Hepatocyte (in vitro differentiated cells): ENCODE results near the gene PRIMA1. TPM values are rescaled to one million over a fixed set of nuclear protein-coding genes. Genes with fewer than 3 reads are reported as not detected.

Experiments
- DNase-seq: peaks from one replicate; pipeline ENCODE4 v3.0.0-alpha.2; 2016; ENCODE audit warnings: low spot score
- H2AFZ ChIP-seq: fragments of 200-600 bp; sonication (generic); 2 replicates; pipeline ENCODE4 v1.6.0; 2016; ENCODE audit warnings: antibody characterized with exemption, mild to moderate bottlenecking
- H3K27ac ChIP-seq: fragments of 200-600 bp; sonication (generic); 2 replicates; pipeline ENCODE4 v1.5.1; 2016; ENCODE audit warnings: mild to moderate bottlenecking
- H3K27me3 ChIP-seq: fragments of 200-600 bp; sonication (generic); 2 replicates; pipeline ENCODE4 v1.6.1; 2016
- H3K36me3 ChIP-seq: fragments of 200-600 bp; sonication (generic); replicated peaks from 2 replicates; pipeline ENCODE4 v1.5.1; 2016; ENCODE audit warnings: low read depth; ENCODE audit not compliant: insufficient read depth
- H3K4me1 ChIP-seq: fragments of 200-600 bp; sonication (generic); 2 replicates; pipeline ENCODE4 v1.5.1; 2016; ENCODE audit warnings: mild to moderate bottlenecking, moderate library complexity; ENCODE audit not compliant: insufficient read depth
- H3K4me2 ChIP-seq: fragments of 200-600 bp; sonication (generic); 2 replicates; pipeline ENCODE4 v1.6.0; 2016
- H3K4me3 ChIP-seq: fragments of 200-600 bp; sonication (generic); 2 replicates; pipeline ENCODE4 v1.5.1; 2016; ENCODE audit warnings: mild to moderate bottlenecking
- H3K79me2 ChIP-seq: fragments of 200-600 bp; sonication (generic); 2 replicates; pipeline ENCODE4 v1.6.0; 2017; ENCODE audit warnings: mild to moderate bottlenecking
- H3K9me2 ChIP-seq: fragments of 200-600 bp; sonication (generic); replicated peaks from 2 replicates; pipeline ENCODE4 v1.6.0; 2017; ENCODE audit warnings: mild to moderate bottlenecking; ENCODE audit not compliant: insufficient read depth
- H3K9me3 ChIP-seq: fragments of 200-600 bp; sonication (generic); 2 replicates; pipeline ENCODE4 v1.5.1; 2016; ENCODE audit warnings: low read depth, mild to moderate bottlenecking
- H4K20me1 ChIP-seq: fragments of 200-600 bp; sonication (generic); 2 replicates; pipeline ENCODE4 v1.6.0; 2016; ENCODE audit warnings: mild to moderate bottlenecking; ENCODE audit not compliant: insufficient read depth, poor library complexity, severe bottlenecking
- EZH2 ChIP-seq: fragments of 200-600 bp; sonication (generic); IDR thresholded peaks from 2 replicates; pipeline ENCODE4 v1.6.1; 2016; ENCODE audit warnings: antibody characterized with exemption, mild to moderate bottlenecking, borderline replicate concordance
- EZH2phosphoT487 ChIP-seq: fragments of 200-600 bp; sonication (generic); IDR thresholded peaks from one replicate; pipeline ENCODE4 v1.6.1; 2018; ENCODE audit warnings: antibody characterized with exemption, mild to moderate bottlenecking, low read depth, moderate library complexity; ENCODE audit not compliant: unreplicated experiment, severe bottlenecking
- WGBS: methylation state at CpG from one replicate; pipeline ENCODE4 v1.1.6; 2016; ENCODE audit warnings: low lambda C conversion rate; ENCODE audit errors: missing lambda C conversion rate; 5-methylcytosine and 5-hydroxymethylcytosine counted together
- polyA plus RNA-seq: library from polyadenylated mRNA; unstranded; fragments of >200 nt; fragmentation: Nextera tagmentation; extraction: Ambion mirVana; gene quantifications from 2 replicates; pipeline ENCODE4 v1.2.1, GENCODE V29; 2016
- total RNA-seq: library from RNA; depleted of rRNA; stranded (reverse); fragments of >200 nt; gene quantifications from 2 replicates; pipeline ENCODE4 v1.2.3, GENCODE V29; 2014
- TF ChIP-seq, protein P1 (sequence below): fragments of 200-600 bp; sonication (generic); IDR thresholded peaks from 2 replicates; pipeline ENCODE4 v1.5.1; 2016; ENCODE audit warnings: antibody characterized with exemption, mild to moderate bottlenecking; ENCODE audit not compliant: poor library complexity

The PRIMA1 gene
- total and polyA plus RNA-seq, 2 experiments from 2014 or later: 1.5 to 1.9 TPM

GRCh38 chr14:93799617-93799988 lies 11.3 kb upstream of the PRIMA1 start:
- no peak overlapping the region for H3K4me3 ChIP-seq
- H3K9me2 ChIP-seq: no peaks in the 10 kb centered on the region
- H3K36me3 ChIP-seq: no peaks in the 10 kb centered on the region
- no peaks in the 10 kb centered on the region for H3K79me2 ChIP-seq
- no peaks in the 10 kb centered on the region for H4K20me1 ChIP-seq
- 59% methylated on average over 4 of the region's 4 CpGs for WGBS
- peak overlapping the region; percentile 83 for H3K27ac ChIP-seq
- H3K27me3 ChIP-seq: no peaks in the 10 kb centered on the region
- peak overlapping the region; percentile 57 for H3K4me2 ChIP-seq
- DNase-seq: peak; percentile 34
- no peaks in the 10 kb centered on the region for H3K9me3 ChIP-seq
- no peak overlapping the region for H2AFZ ChIP-seq
- peaks cover 17% of the 10 kb centered on the region for H3K4me1 ChIP-seq
- TF ChIP-seq, protein P1, sequence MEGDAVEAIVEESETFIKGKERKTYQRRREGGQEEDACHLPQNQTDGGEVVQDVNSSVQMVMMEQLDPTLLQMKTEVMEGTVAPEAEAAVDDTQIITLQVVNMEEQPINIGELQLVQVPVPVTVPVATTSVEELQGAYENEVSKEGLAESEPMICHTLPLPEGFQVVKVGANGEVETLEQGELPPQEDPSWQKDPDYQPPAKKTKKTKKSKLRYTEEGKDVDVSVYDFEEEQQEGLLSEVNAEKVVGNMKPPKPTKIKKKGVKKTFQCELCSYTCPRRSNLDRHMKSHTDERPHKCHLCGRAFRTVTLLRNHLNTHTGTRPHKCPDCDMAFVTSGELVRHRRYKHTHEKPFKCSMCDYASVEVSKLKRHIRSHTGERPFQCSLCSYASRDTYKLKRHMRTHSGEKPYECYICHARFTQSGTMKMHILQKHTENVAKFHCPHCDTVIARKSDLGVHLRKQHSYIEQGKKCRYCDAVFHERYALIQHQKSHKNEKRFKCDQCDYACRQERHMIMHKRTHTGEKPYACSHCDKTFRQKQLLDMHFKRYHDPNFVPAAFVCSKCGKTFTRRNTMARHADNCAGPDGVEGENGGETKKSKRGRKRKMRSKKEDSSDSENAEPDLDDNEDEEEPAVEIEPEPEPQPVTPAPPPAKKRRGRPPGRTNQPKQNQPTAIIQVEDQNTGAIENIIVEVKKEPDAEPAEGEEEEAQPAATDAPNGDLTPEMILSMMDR: no peak
- TF ChIP-seq EZH2phosphoT487 (no peak), EZH2 (no peak)

DNA sequence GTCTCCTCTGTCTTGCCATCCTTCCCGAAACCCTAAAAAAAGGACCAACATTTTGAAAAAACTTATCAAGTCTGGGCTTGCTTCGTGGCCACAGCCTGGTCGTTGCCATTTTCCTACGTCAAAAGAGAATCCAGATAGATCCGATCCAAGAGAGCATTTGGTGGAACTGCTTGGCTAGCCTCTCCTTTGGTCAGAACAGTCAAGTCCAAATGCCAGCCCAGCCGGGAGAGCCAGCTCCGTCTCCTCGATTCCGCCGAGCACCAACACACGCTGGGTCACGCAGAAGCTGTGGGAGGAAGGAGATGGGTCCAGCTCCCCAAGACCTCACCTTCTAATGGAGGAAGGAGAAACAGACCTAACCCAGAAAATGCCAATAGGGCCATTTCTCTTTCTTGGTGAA lies 9.3 kb upstream of the PRIMA1 start:
- no peaks in the 10 kb centered on the region for H3K79me2 ChIP-seq
- no peak for DNase-seq
- H4K20me1 ChIP-seq: no peaks in the 10 kb centered on the region
- no peak overlapping the region for H3K27ac ChIP-seq
- no peaks in the 10 kb centered on the region for H3K27me3 ChIP-seq
- H2AFZ ChIP-seq: no peak overlapping the region
- H3K4me1 ChIP-seq: peaks cover 17% of the 10 kb centered on the region
- H3K9me2 ChIP-seq: no peaks in the 10 kb centered on the region
- H3K4me2 ChIP-seq: no peak overlapping the region
- WGBS: 88% methylated on average over 12 of the region's 12 CpGs
- no peaks in the 10 kb centered on the region for H3K36me3 ChIP-seq
- TF ChIP-seq EZH2: no peak
- TF ChIP-seq EZH2phosphoT487: no peak
- TF ChIP-seq, protein P1: no peak
- H3K4me3 ChIP-seq: no peak overlapping the region
- no peaks in the 10 kb centered on the region for H3K9me3 ChIP-seq

GRCh38 chr14:93797071-93797470 lies 8.8 kb upstream of the PRIMA1 start:
- WGBS: 91% methylated on average over 4 of the region's 4 CpGs
- H3K36me3 ChIP-seq: no peaks in the 10 kb centered on the region
- no peaks in the 10 kb centered on the region for H4K20me1 ChIP-seq
- no peaks in the 10 kb centered on the region for H3K9me3 ChIP-seq
- DNase-seq: no peak
- no peak overlapping the region for H3K4me3 ChIP-seq
- TF ChIP-seq, protein P1: no peak
- TF ChIP-seq EZH2phosphoT487: no peak
- no peak for TF ChIP-seq EZH2
- H3K79me2 ChIP-seq: no peaks in the 10 kb centered on the region
- H3K4me1 ChIP-seq: peaks cover 17% of the 10 kb centered on the region
- H3K9me2 ChIP-seq: no peaks in the 10 kb centered on the region
- no peak overlapping the region for H3K4me2 ChIP-seq
- H3K27me3 ChIP-seq: no peaks in the 10 kb centered on the region
- H2AFZ ChIP-seq: no peak overlapping the region
- H3K27ac ChIP-seq: no peak overlapping the region

- Histone ChIP-seq H3K79me2 (no peaks in the 10 kb centered on the region), H3K36me3 (no peaks in the 10 kb centered on the region), H3K27ac (no peak overlapping the region), H3K27me3 (peaks cover 9% of the 10 kb centered on the region), H3K9me2 (no peaks in the 10 kb centered on the region), H4K20me1 (no peaks in the 10 kb centered on the region), H3K4me1 (peaks cover 4% of the 10 kb centered on the region), H3K4me3 (no peak overlapping the region), H2AFZ (no peak overlapping the region), H3K9me3 (no peaks in the 10 kb centered on the region), H3K4me2 (no peak overlapping the region)
- DNase-seq: no peak
- WGBS: 94% methylated on average over 5 of the region's 5 CpGs
- TF ChIP-seq EZH2: no peak
- TF ChIP-seq, protein P1: no peak
- TF ChIP-seq EZH2phosphoT487: no peak
Observed at GRCh38 chr14:93794756-93795155, 6.5 kb upstream of the PRIMA1 start.
